Smooth muscle cell (in vitro differentiated cells): ENCODE data around the gene ERVH48-1. TPM values are rescaled to one million over a fixed set of nuclear protein-coding genes. Genes with fewer than 3 reads are reported as not detected.
"Not testable (repeated sequence)": the region's sequence is repeated elsewhere in the genome, so short reads cannot be mapped to it uniquely, and the experiment has no call there.

ENCODE experiments used
- DNase-seq: peaks from one replicate; lab custom pipeline; 2025; ENCODE audit not compliant: unreplicated experiment; lab: John Stamatoyannopoulos, UW
- H2AFZ ChIP-seq: fragments of 200-600 bp; sonication (generic); 2 replicates; pipeline ENCODE4 v1.6.0; 2016; ENCODE audit warnings: antibody characterized with exemption, low read depth, mild to moderate bottlenecking
- H3F3A ChIP-seq: fragments of 200-600 bp; sonication (generic); 2 replicates; pipeline ENCODE4 v1.6.0; 2017; ENCODE audit warnings: antibody characterized with exemption, low read depth
- H3K27ac ChIP-seq: fragments of 200-600 bp; sonication (generic); 2 replicates; pipeline ENCODE4 v1.5.1; 2016; ENCODE audit warnings: low read depth, mild to moderate bottlenecking
- H3K27me3 ChIP-seq: fragments of 200-600 bp; sonication (generic); 2 replicates; pipeline ENCODE4 v1.6.1; 2016; ENCODE audit warnings: low read depth, mild to moderate bottlenecking
- H3K36me3 ChIP-seq: fragments of 200-600 bp; sonication (generic); 2 replicates; pipeline ENCODE4 v1.5.1; 2016; ENCODE audit warnings: low read depth
- H3K4me1 ChIP-seq: fragments of 200-600 bp; sonication (generic); 2 replicates; pipeline ENCODE4 v1.5.1; 2016; ENCODE audit warnings: low read depth
- H3K4me2 ChIP-seq: fragments of 200-600 bp; sonication (generic); 2 replicates; pipeline ENCODE4 v1.6.0; 2016; ENCODE audit warnings: mild to moderate bottlenecking
- H3K4me3 ChIP-seq: fragments of 200-600 bp; sonication (generic); 2 replicates; pipeline ENCODE4 v1.5.1; 2016; ENCODE audit warnings: mild to moderate bottlenecking
- H3K79me2 ChIP-seq: fragments of 200-600 bp; sonication (generic); 2 replicates; pipeline ENCODE4 v1.6.0; 2016; ENCODE audit warnings: low read depth, mild to moderate bottlenecking
- H3K9ac ChIP-seq: fragments of 200-600 bp; sonication (generic); 2 replicates; pipeline ENCODE4 v1.6.0; 2016; ENCODE audit warnings: low read depth
- H3K9me3 ChIP-seq: fragments of 200-600 bp; sonication (generic); replicated peaks from 2 replicates; pipeline ENCODE4 v1.5.1; 2016; ENCODE audit warnings: low read depth
- H4K20me1 ChIP-seq: fragments of 200-600 bp; sonication (generic); 2 replicates; pipeline ENCODE4 v1.6.0; 2016; ENCODE audit warnings: low read depth
- CTCF ChIP-seq: fragments of 200-600 bp; sonication (generic); IDR thresholded peaks from 2 replicates; pipeline ENCODE4 v1.5.1; 2017; ENCODE audit warnings: borderline replicate concordance, mild to moderate bottlenecking, antibody characterized with exemption; ENCODE audit not compliant: insufficient read depth, poor library complexity, severe bottlenecking
- WGBS: methylation state at CpG from one replicate; pipeline ENCODE4 v1.1.7; 2016; ENCODE audit warnings: low lambda C conversion rate; 5-methylcytosine and 5-hydroxymethylcytosine counted together
- polyA plus RNA-seq: library from polyadenylated mRNA; unstranded; fragments of >200 nt; fragmentation: Nextera tagmentation; extraction: Ambion mirVana; gene quantifications from 2 replicates; pipeline ENCODE4 v1.2.1, GENCODE V29; 2016
- total RNA-seq: library from RNA; depleted of rRNA; stranded (reverse); fragments of >200 nt; gene quantifications from 2 replicates; pipeline ENCODE4 v1.2.3, GENCODE V29; 2014

ERVH48-1 gene
- total and polyA plus RNA-seq, 2 experiments from 2014 or later: 6.8 to 7.6 TPM

GRCh38 chr21:42942244-42942643 lies 16.8 kb upstream of the ERVH48-1 start:
- Histone ChIP-seq H3K27ac (peak overlapping the region; percentile 10), H3K79me2 (no peaks in the 10 kb centered on the region), H3K9ac (no peak overlapping the region), H3K4me2 (no peak overlapping the region), H4K20me1 (no peaks in the 10 kb centered on the region), H2AFZ (no peak overlapping the region), H3F3A (peaks cover 6% of the 10 kb centered on the region), H3K27me3 (no peaks in the 10 kb centered on the region), H3K4me3 (no peak overlapping the region), H3K4me1 (peaks cover 4% of the 10 kb centered on the region), H3K36me3 (no peaks in the 10 kb centered on the region), H3K9me3 (no peaks in the 10 kb centered on the region)
- TF ChIP-seq CTCF: no peak
- WGBS: 62% methylated on average over 6 of the region's 6 CpGs
- DNase-seq: no peak

GRCh38 chr21:42941696-42942085 lies 16.3 kb upstream of the ERVH48-1 start:
- no peak overlapping the region for H3K4me3 ChIP-seq
- peak overlapping the region; percentile 10 for H3K27ac ChIP-seq
- H3K79me2 ChIP-seq: no peaks in the 10 kb centered on the region
- no peak for DNase-seq
- peaks cover 6% of the 10 kb centered on the region for H3K4me1 ChIP-seq
- no peaks in the 10 kb centered on the region for H3K36me3 ChIP-seq
- no peaks in the 10 kb centered on the region for H4K20me1 ChIP-seq
- no peaks in the 10 kb centered on the region for H3K9me3 ChIP-seq
- TF ChIP-seq CTCF: no peak
- no peak overlapping the region for H2AFZ ChIP-seq
- H3K9ac ChIP-seq: no peak overlapping the region
- peaks cover 6% of the 10 kb centered on the region for H3F3A ChIP-seq
- no peaks in the 10 kb centered on the region for H3K27me3 ChIP-seq
- WGBS: 72% methylated on average over 6 of the region's 6 CpGs
- no peak overlapping the region for H3K4me2 ChIP-seq

GRCh38 chr21:42939582-42940413 lies 14.4 kb upstream of the ERVH48-1 start:
- Histone ChIP-seq H2AFZ (no peak overlapping the region), H3K9ac (no peak overlapping the region)

GRCh38 chr21:42938606-42938995 lies 13.2 kb upstream of the ERVH48-1 start:
- not testable (repeated sequence) for H3K4me2 ChIP-seq, H4K20me1 ChIP-seq, H3F3A ChIP-seq, H3K4me1 ChIP-seq, H3K4me3 ChIP-seq, DNase-seq, H3K27me3 ChIP-seq, H3K9ac ChIP-seq, H2AFZ ChIP-seq, H3K9me3 ChIP-seq, H3K79me2 ChIP-seq, H3K36me3 ChIP-seq, H3K27ac ChIP-seq
- WGBS: 93% methylated on average over 6 of the region's 6 CpGs

More at GRCh38 chr21:42939582-42940413, 14.4 kb upstream of the ERVH48-1 start:
- peaks cover 6% of the 10 kb centered on the region for H3F3A ChIP-seq
- H3K9me3 ChIP-seq: no peaks in the 10 kb centered on the region
- no peak for DNase-seq
- 48% methylated on average over 16 of the region's 16 CpGs for WGBS
- H3K36me3 ChIP-seq: no peaks in the 10 kb centered on the region
- peak overlapping the region; percentile 77 for H3K27ac ChIP-seq
- H3K4me3 ChIP-seq: peak overlapping the region; percentile 10
- H3K4me1 ChIP-seq: peaks cover 6% of the 10 kb centered on the region
- H3K79me2 ChIP-seq: no peaks in the 10 kb centered on the region
- no peaks in the 10 kb centered on the region for H3K27me3 ChIP-seq
- no peak for TF ChIP-seq CTCF
- H3K4me2 ChIP-seq: peak overlapping the region; percentile 42
- no peaks in the 10 kb centered on the region for H4K20me1 ChIP-seq
